Measurements from ENCODE around the gene APOL4. TPM values are rescaled to one million over a fixed set of nuclear protein-coding genes. Genes with fewer than 3 reads are reported as not detected.

The APOL4 gene
- total RNA-seq, 1 experiment from 2014 or later = 1.6 TPM

- CTCF ChIA-PET = no interaction called here
- intact Hi-C loops (cut with micrococcal nuclease; ENCODE audit: unreplicated experiment) = no loop called here
Observed at GRCh38 chr22:36247955-36248354, 46.3 kb upstream of the APOL4 start.

GRCh38 chr22:36246718-36247117 lies 45.1 kb upstream of the APOL4 start:
- no peak overlapping the region for H3K27ac ChIP-seq (ENCODE audit: low read depth, low read length, poor library complexity, severe bottlenecking)
- ChIA-PET POLR2A (ENCODE audit: low non-redundant PET) (no interaction called here), CTCF (no interaction called here)
- no peak for DNase-seq (ENCODE audit: low spot score)
- no peaks in the 10 kb centered on the region for H3K4me1 ChIP-seq (ENCODE audit: insufficient read depth, low read length, poor library complexity, severe bottlenecking)
- H3K4me3 ChIP-seq (ENCODE audit: low read depth, low read length, poor library complexity, severe bottlenecking) = no peak overlapping the region
- TF ChIP-seq EZH2 (IDR thresholded peaks at IDR 0.05; ENCODE audit: borderline replicate concordance, low read depth, low read length, poor library complexity, severe bottlenecking) (no peak), CTCF (conservative IDR thresholded peaks at IDR 0.05; ENCODE audit: low read depth, low read length) (no peak)
- BruUV-seq (replicated peaks) = no TSS peak
- intact Hi-C loops (cut with micrococcal nuclease; ENCODE audit: unreplicated experiment) = no loop called here
- no peaks in the 10 kb centered on the region for H3K36me3 ChIP-seq (ENCODE audit: insufficient read depth, low read length, poor library complexity, severe bottlenecking)
- no peaks in the 10 kb centered on the region for H3K9me3 ChIP-seq (ENCODE audit: low read depth, low read length, poor library complexity, severe bottlenecking)
- H3K27me3 ChIP-seq (replicated peaks; ENCODE audit: insufficient read depth, low read depth, low read length, poor library complexity) = no peaks in the 10 kb centered on the region

More at GRCh38 chr22:36247955-36248354, 46.3 kb upstream of the APOL4 start:
- no peak for TF ChIP-seq CTCF (conservative IDR thresholded peaks at IDR 0.05; ENCODE audit: low read depth, low read length)
- TF ChIP-seq EZH2 (IDR thresholded peaks at IDR 0.05; ENCODE audit: borderline replicate concordance, low read depth, low read length, poor library complexity, severe bottlenecking) = no peak
- POLR2A ChIA-PET (ENCODE audit: low non-redundant PET) = no interaction called here
- Histone ChIP-seq H3K9me3 (ENCODE audit: low read depth, low read length, poor library complexity, severe bottlenecking) (no peaks in the 10 kb centered on the region), H3K4me3 (ENCODE audit: low read depth, low read length, poor library complexity, severe bottlenecking) (no peak overlapping the region), H3K4me1 (ENCODE audit: insufficient read depth, low read length, poor library complexity, severe bottlenecking) (no peaks in the 10 kb centered on the region), H3K27ac (ENCODE audit: low read depth, low read length, poor library complexity, severe bottlenecking) (no peak overlapping the region), H3K36me3 (ENCODE audit: insufficient read depth, low read length, poor library complexity, severe bottlenecking) (no peaks in the 10 kb centered on the region), H3K27me3 (replicated peaks; ENCODE audit: insufficient read depth, low read depth, low read length, poor library complexity) (no peaks in the 10 kb centered on the region)
- DNase-seq (ENCODE audit: low spot score) = no peak
- no TSS peak for BruUV-seq (replicated peaks)

- DNase-seq (ENCODE audit: low spot score) = no peak
- Histone ChIP-seq H3K4me1 (ENCODE audit: insufficient read depth, low read length, poor library complexity, severe bottlenecking) (no peaks in the 10 kb centered on the region), H3K36me3 (ENCODE audit: insufficient read depth, low read length, poor library complexity, severe bottlenecking) (no peaks in the 10 kb centered on the region), H3K27me3 (replicated peaks; ENCODE audit: insufficient read depth, low read depth, low read length, poor library complexity) (no peaks in the 10 kb centered on the region), H3K27ac (ENCODE audit: low read depth, low read length, poor library complexity, severe bottlenecking) (no peak overlapping the region), H3K9me3 (ENCODE audit: low read depth, low read length, poor library complexity, severe bottlenecking) (no peaks in the 10 kb centered on the region), H3K4me3 (ENCODE audit: low read depth, low read length, poor library complexity, severe bottlenecking) (no peak overlapping the region)
- ChIA-PET POLR2A (ENCODE audit: low non-redundant PET) (no interaction called here), CTCF (no interaction called here)
- intact Hi-C loops (cut with micrococcal nuclease; ENCODE audit: unreplicated experiment) = no loop called here
- TF ChIP-seq EZH2 (IDR thresholded peaks at IDR 0.05; ENCODE audit: borderline replicate concordance, low read depth, low read length, poor library complexity, severe bottlenecking) (no peak), CTCF (conservative IDR thresholded peaks at IDR 0.05; ENCODE audit: low read depth, low read length) (no peak)
- BruUV-seq (replicated peaks) = no TSS peak
Observed at GRCh38 chr22:36245805-36246356, 44.3 kb upstream of the APOL4 start.
